Breast epithelium (tissue), 3 donors: ENCODE data around the gene PPP2R2B.

ENCODE experiments used
- POLR2A ChIP-seq: fragments of 450-650 bp; IDR thresholded peaks from one replicate; pipeline ENCODE4 v1.6.1; 2016; ENCODE audit warnings: antibody characterized with exemption, mild to moderate bottlenecking, moderate library complexity
- POLR2AphosphoS5 ChIP-seq, 3 donors: sonication (generic); formaldehyde crosslinking; IDR thresholded peaks; one replicate each; pipeline ENCODE4 v1.6.1; 2017; ENCODE audit warnings: antibody characterized with exemption in 3 of 3
- TF ChIP-seq, protein P1 (sequence below), 3 donors: fragments of 450-650 bp; IDR thresholded peaks; one replicate each; pipeline ENCODE4 v1.5.1; 2016 to 2017; ENCODE audit warnings: antibody characterized with exemption in 3 of 3, mild to moderate bottlenecking in 3 of 3, moderate library complexity in 3 of 3

GRCh38 chr5:146568161-146568560 lies 310.4 kb downstream of the PPP2R2B start:
- TF ChIP-seq, protein P1, sequence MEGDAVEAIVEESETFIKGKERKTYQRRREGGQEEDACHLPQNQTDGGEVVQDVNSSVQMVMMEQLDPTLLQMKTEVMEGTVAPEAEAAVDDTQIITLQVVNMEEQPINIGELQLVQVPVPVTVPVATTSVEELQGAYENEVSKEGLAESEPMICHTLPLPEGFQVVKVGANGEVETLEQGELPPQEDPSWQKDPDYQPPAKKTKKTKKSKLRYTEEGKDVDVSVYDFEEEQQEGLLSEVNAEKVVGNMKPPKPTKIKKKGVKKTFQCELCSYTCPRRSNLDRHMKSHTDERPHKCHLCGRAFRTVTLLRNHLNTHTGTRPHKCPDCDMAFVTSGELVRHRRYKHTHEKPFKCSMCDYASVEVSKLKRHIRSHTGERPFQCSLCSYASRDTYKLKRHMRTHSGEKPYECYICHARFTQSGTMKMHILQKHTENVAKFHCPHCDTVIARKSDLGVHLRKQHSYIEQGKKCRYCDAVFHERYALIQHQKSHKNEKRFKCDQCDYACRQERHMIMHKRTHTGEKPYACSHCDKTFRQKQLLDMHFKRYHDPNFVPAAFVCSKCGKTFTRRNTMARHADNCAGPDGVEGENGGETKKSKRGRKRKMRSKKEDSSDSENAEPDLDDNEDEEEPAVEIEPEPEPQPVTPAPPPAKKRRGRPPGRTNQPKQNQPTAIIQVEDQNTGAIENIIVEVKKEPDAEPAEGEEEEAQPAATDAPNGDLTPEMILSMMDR (IDR thresholded peaks at IDR 0.05), result no peak
- TF ChIP-seq POLR2A (no peak), POLR2AphosphoS5 (IDR thresholded peaks at IDR 0.05) (no peak)
